IMR-90 (cell line): Measurements from ENCODE around the gene ADGRF4. TPM values are rescaled to one million over a fixed set of nuclear protein-coding genes. Genes with fewer than 3 reads are reported as not detected.

Experiments used
- ATAC-seq: fragments of 200-7000 bp; cut with Tn5 transposase; 2 replicates; pipeline ENCODE4 v1.9.1; 2020; ENCODE audit warnings: low read depth, mild to moderate bottlenecking, moderate library complexity
- BruUV-seq: library from RNA; stranded (reverse); fragments of 400-500 nt; replicated peaks from 2 replicates; lab custom pipeline; 2021; lab: Mats Ljungman, UMichigan
- CTCF ChIA-PET: fragments of 300-600 bp; formaldehyde crosslinking; extraction: SDS; loops from one replicate; lab custom pipeline; 2021; ENCODE audit warnings: antibody characterized with exemption; lab: Yijun Ruan, JAX
- POLR2A ChIA-PET: fragments of 300-600 bp; sonication (Branson Sonifier 250); formaldehyde crosslinking; loops from one replicate; lab custom pipeline; 2022; ENCODE audit warnings: antibody characterized with exemption; ENCODE audit not compliant: unreplicated experiment; lab: Charles Lee
- DNase-seq: peaks from one replicate; pipeline ENCODE4 v3.0.0; 2013
- H2AFZ ChIP-seq: replicated peaks from 2 replicates; pipeline ENCODE3; 2013; ENCODE audit warnings: low read length, mild to moderate bottlenecking; ENCODE audit not compliant: poor library complexity
- H2AK5ac ChIP-seq: 2 replicates; pipeline ENCODE4 v1.6.1; 2013; ENCODE audit warnings: low read depth, low read length, inconsistent platforms
- H2AK9ac ChIP-seq: replicated peaks from 2 replicates; pipeline ENCODE3; 2013; ENCODE audit warnings: mild to moderate bottlenecking, low read depth, low read length, moderate library complexity; ENCODE audit not compliant: poor library complexity
- H2BK120ac ChIP-seq: 2 replicates; pipeline ENCODE4 v1.6.1; 2013; ENCODE audit warnings: low read depth, low read length, inconsistent platforms
- H2BK15ac ChIP-seq: 3 replicates; pipeline ENCODE4 v1.6.1; 2013; ENCODE audit warnings: low read depth, low read length, inconsistent platforms
- H2BK20ac ChIP-seq: 2 replicates; pipeline ENCODE4 v1.6.1; 2013; ENCODE audit warnings: low read depth, mild to moderate bottlenecking, inconsistent platforms, low read length, moderate library complexity
- H2BK5ac ChIP-seq: 2 replicates; pipeline ENCODE4 v1.6.1; 2013; ENCODE audit warnings: mild to moderate bottlenecking, low read depth, low read length, inconsistent platforms; ENCODE audit not compliant: poor library complexity, severe bottlenecking
- H3K14ac ChIP-seq: replicated peaks from 2 replicates; pipeline ENCODE4 v1.6.1; 2013; ENCODE audit warnings: low read depth, low read length, inconsistent platforms
- H3K18ac ChIP-seq: 2 replicates; pipeline ENCODE4 v1.6.1; 2013; ENCODE audit warnings: low read depth, low read length, control low read depth
- H3K23ac ChIP-seq: 2 replicates; pipeline ENCODE4 v1.6.1; 2013; ENCODE audit warnings: low read depth, low read length, inconsistent platforms
- H3K27ac ChIP-seq: 2 replicates; pipeline ENCODE4 v1.5.1; 2013; ENCODE audit warnings: mild to moderate bottlenecking, control low read depth, low read length; ENCODE audit not compliant: insufficient read depth
- H3K27me3 ChIP-seq: 2 replicates; pipeline ENCODE4 v1.6.1; 2013; ENCODE audit warnings: low read length; ENCODE audit not compliant: control insufficient read depth, insufficient read depth
- H3K36me3 ChIP-seq: 2 replicates; pipeline ENCODE4 v1.6.1; 2013; ENCODE audit warnings: low read length, mixed read lengths; ENCODE audit not compliant: control insufficient read depth, insufficient read depth
- H3K4ac ChIP-seq: 2 replicates; pipeline ENCODE4 v1.6.1; 2013; ENCODE audit warnings: low read depth, low read length, inconsistent platforms
- H3K4me1 ChIP-seq: 2 replicates; pipeline ENCODE4 v1.6.1; 2013; ENCODE audit warnings: low read length, mixed read lengths; ENCODE audit not compliant: control insufficient read depth, insufficient read depth
- H3K4me2 ChIP-seq: 2 replicates; pipeline ENCODE4 v1.6.1; 2013; ENCODE audit warnings: low read depth, mild to moderate bottlenecking, control low read depth, low read length, moderate library complexity
- H3K4me3 ChIP-seq: 2 replicates; pipeline ENCODE4 v1.5.1; 2013; ENCODE audit warnings: low read depth, mild to moderate bottlenecking, control low read depth, low read length, moderate library complexity; ENCODE audit not compliant: insufficient read depth
- H3K56ac ChIP-seq: 2 replicates; pipeline ENCODE4 v1.6.1; 2013; ENCODE audit warnings: low read length, inconsistent platforms; ENCODE audit not compliant: insufficient read depth; ENCODE audit errors: extremely low read depth
- H3K79me1 ChIP-seq, 2 experiments: 2 replicates each; pipeline ENCODE4 v1.6.1; 2013; ENCODE audit warnings: low read length in 2 of 2, inconsistent platforms in 1 of 2, low read depth in 1 of 2
- H3K9ac ChIP-seq: 2 replicates; pipeline ENCODE4 v1.6.1; 2013; ENCODE audit warnings: low read depth, low read length, control low read depth
- H3K9me1 ChIP-seq: 2 replicates; pipeline ENCODE4 v1.6.1; 2013; ENCODE audit warnings: low read length, inconsistent platforms; ENCODE audit not compliant: insufficient read depth
- H3K9me3 ChIP-seq: 2 replicates; pipeline ENCODE4 v1.6.1; 2013; ENCODE audit warnings: low read length; ENCODE audit not compliant: control insufficient read depth, insufficient read depth
- H4K20me1 ChIP-seq: 2 replicates; pipeline ENCODE4 v1.6.1; 2013; ENCODE audit warnings: low read length, inconsistent platforms; ENCODE audit not compliant: insufficient read depth
- H4K5ac ChIP-seq: 2 replicates; pipeline ENCODE4 v1.6.1; 2013; ENCODE audit warnings: mild to moderate bottlenecking, low read depth, low read length, control low read depth
- H4K8ac ChIP-seq, 2 experiments: 2 replicates each; pipeline ENCODE4 v1.6.1; 2013; ENCODE audit warnings: low read depth in 2 of 2, low read length in 2 of 2, control low read depth in 1 of 2, inconsistent platforms in 1 of 2
- H4K91ac ChIP-seq: 2 replicates; pipeline ENCODE4 v1.6.1; 2013; ENCODE audit warnings: low read depth, low read length, inconsistent platforms; ENCODE audit not compliant: insufficient read depth
- CHD1 ChIP-seq: IDR thresholded peaks from 2 replicates; pipeline ENCODE4 v1.6.1; 2012; ENCODE audit warnings: low read depth, low read length, improper control_type of control experiment
- CTCF ChIP-seq: conservative IDR thresholded peaks from 2 replicates; pipeline ENCODE4 v1.5.1; 2012; ENCODE audit warnings: mild to moderate bottlenecking, low read depth, low read length, improper control_type of control experiment
- FOS ChIP-seq: fragments of 150-350 bp; IDR thresholded peaks from 2 replicates; pipeline ENCODE4 v1.6.1; 2016; ENCODE audit warnings: low read depth, low read length
- MXI1 ChIP-seq: IDR thresholded peaks from 2 replicates; pipeline ENCODE4 v1.6.1; 2012; ENCODE audit warnings: low read depth, mild to moderate bottlenecking, low read length, moderate library complexity, borderline replicate concordance
- NFE2L2 ChIP-seq: fragments of 150-350 bp; IDR thresholded peaks from 2 replicates; pipeline ENCODE4 v1.6.1; 2016; ENCODE audit warnings: low read depth, mild to moderate bottlenecking, low read length
- POLR2A ChIP-seq: IDR thresholded peaks from 2 replicates; pipeline ENCODE4 v1.6.1; 2012; ENCODE audit warnings: mild to moderate bottlenecking, low read depth, low read length
- RAD21 ChIP-seq: IDR thresholded peaks from 2 replicates; pipeline ENCODE4 v1.6.1; 2012; ENCODE audit warnings: low read length, improper control_type of control experiment
- RCOR1 ChIP-seq: IDR thresholded peaks from 2 replicates; pipeline ENCODE4 v1.6.1; 2012; ENCODE audit warnings: mild to moderate bottlenecking, low read length, improper control_type of control experiment; ENCODE audit not compliant: insufficient replicate concordance
- SMC3 ChIP-seq: fragments of 150-350 bp; IDR thresholded peaks from 2 replicates; pipeline ENCODE4 v1.6.1; 2016; ENCODE audit warnings: low read depth, mild to moderate bottlenecking, antibody characterized with exemption, low read length, moderate library complexity
- WGBS, 2 experiments: methylation state at CpG; one replicate each; pipeline versions ENCODE4 v1.1.5 to v1.1.7; 2013; ENCODE audit warnings: missing lambda C conversion rate in 2 of 2; ENCODE audit not compliant: insufficient read length in 1 of 2; ENCODE audit errors: extremely low coverage in 2 of 2; 5-methylcytosine and 5-hydroxymethylcytosine counted together
- dilution Hi-C: fragments of 300-500 bp; cut with HindIII; formaldehyde crosslinking; loops from one replicate; pipeline ENCODE4 v1.14.3; 2018; ENCODE audit warnings: low sequenced_read_pairs; ENCODE audit not compliant: unreplicated experiment
- in situ Hi-C: fragments of 300-500 bp; cut with MboI; formaldehyde crosslinking; loops from 3 replicates; pipeline ENCODE4 v1.14.3; 2019; ENCODE audit warnings: low sequenced_read_pairs, inconsistent platforms, mixed read lengths
- intact Hi-C: fragments of 100-400 bp; cut with micrococcal nuclease; formaldehyde crosslinking; loops from 2 replicates; pipeline ENCODE4 v1.10.0; 2022
- polyA plus RNA-seq, 3 experiments: library from polyadenylated mRNA; depleted of rRNA; stranded (reverse); fragments of >200 nt; gene quantifications; 2 replicates each; pipeline ENCODE4 v1.2.3, GENCODE V29; 2012; ENCODE audit warnings: low replicate concordance in 1 of 3
- total RNA-seq: library from RNA; depleted of rRNA; stranded (reverse); fragments of >200 nt; gene quantifications from 2 replicates; pipeline ENCODE4 v1.2.3, GENCODE V29; 2012

Gene ADGRF4
- total and polyA plus RNA-seq, 2 of the 4 experiments (the other 2 are of a cell fraction) = under 0.01 to 0.02 TPM

- CTCF ChIA-PET = no interaction called here
- no peak overlapping the region for H3K9ac ChIP-seq
These were observed 1.7 kb downstream of the ADGRF4 start for GRCh38 chr6:47700053-47700452.

More at GRCh38 chr6:47700053-47700452, 1.7 kb downstream of the ADGRF4 start:
- Histone ChIP-seq H2AK9ac (no peak overlapping the region), H3K23ac (no peak overlapping the region), H2BK15ac (no peak overlapping the region), H3K79me1 (no peaks in the 10 kb centered on the region), H4K20me1 (no peaks in the 10 kb centered on the region), H3K18ac (no peak overlapping the region), H3K9me1 (no peaks in the 10 kb centered on the region), H3K27ac (no peak overlapping the region), H3K56ac (no peak overlapping the region), H3K36me3 (no peaks in the 10 kb centered on the region), H3K27me3 (no peaks in the 10 kb centered on the region), H4K5ac (no peak overlapping the region), H3K4me1 (no peaks in the 10 kb centered on the region), H3K4ac (no peak overlapping the region), H2AFZ (no peak overlapping the region), H2AK5ac (no peak overlapping the region), H3K14ac (no peak overlapping the region), H2BK5ac (no peak overlapping the region), H2BK120ac (no peak overlapping the region), H4K91ac (no peak overlapping the region), H3K4me2 (no peak overlapping the region), H4K8ac (no peak overlapping the region), H3K9me3 (no peaks in the 10 kb centered on the region), H3K4me3 (no peak overlapping the region), H2BK20ac (no peak overlapping the region)
- in situ Hi-C loops (no loop called here), intact Hi-C loops (no loop called here), dilution Hi-C loops (no loop called here)
- DNase-seq = peak; percentile 16
- POLR2A ChIA-PET = no interaction called here
- BruUV-seq = no TSS peak
- 100% methylated on average over 1 of the region's 5 CpGs; no CpG with 5 or more reads in 1 of the 2 experiments for WGBS, 2 experiments
- TF ChIP-seq NFE2L2 (no peak), RCOR1 (no peak), FOS (no peak), CTCF (no peak), MXI1 (no peak), RAD21 (no peak), POLR2A (no peak), CHD1 (no peak), SMC3 (no peak)
- peak; percentile 40; the same call in 1 of the 2 replicates for ATAC-seq
